PC-3 (cell line): Measurements from ENCODE around the gene HOXC13. TPM values are rescaled to one million over a fixed set of nuclear protein-coding genes. Genes with fewer than 3 reads are reported as not detected.

Experiments used
- ATAC-seq: fragments of 200-7000 bp; cut with Tn5 transposase; 2 replicates; pipeline ENCODE4 v1.9.1; 2020; ENCODE audit warnings: mild to moderate bottlenecking, moderate library complexity
- BruUV-seq: library from RNA; stranded (reverse); fragments of 400-500 nt; replicated peaks from 2 replicates; lab custom pipeline; 2021; lab: Mats Ljungman, UMichigan
- CTCF ChIA-PET: fragments of 300-600 bp; sonication (Branson Sonifier 250); formaldehyde crosslinking; loops from one replicate; lab custom pipeline; 2022; ENCODE audit warnings: antibody characterized with exemption; lab: Charles Lee
- POLR2A ChIA-PET: fragments of 300-600 bp; sonication (Branson Sonifier 250); formaldehyde crosslinking; loops from one replicate; lab custom pipeline; 2022; ENCODE audit warnings: antibody characterized with exemption; ENCODE audit not compliant: unreplicated experiment; lab: Charles Lee
- DNase-seq: peaks from one replicate; pipeline ENCODE4 v3.0.0-alpha.2; 2015
- H2AFZ ChIP-seq: fragments of 300-600 bp; sonication (generic); 2 replicates; pipeline ENCODE4 v1.6.0; 2016; ENCODE audit warnings: antibody characterized with exemption, low read length
- H3F3A ChIP-seq: fragments of 300-600 bp; sonication (generic); one replicate; pipeline ENCODE4 v1.6.0; 2017; ENCODE audit warnings: antibody characterized with exemption, low read length, control low read depth, mild to moderate bottlenecking; ENCODE audit not compliant: unreplicated experiment
- H3K27ac ChIP-seq: fragments of 300-600 bp; sonication (generic); 2 replicates; pipeline ENCODE4 v1.5.1; 2016; ENCODE audit warnings: mild to moderate bottlenecking, low read length
- H3K27me3 ChIP-seq: fragments of 300-600 bp; sonication (generic); 2 replicates; pipeline ENCODE4 v1.6.1; 2016; ENCODE audit warnings: low read length, mixed read lengths
- H3K36me3 ChIP-seq: fragments of 300-600 bp; sonication (generic); 2 replicates; pipeline ENCODE4 v1.6.1; 2016; ENCODE audit warnings: low read depth, mixed run types, low read length, mixed read lengths
- H3K4me1 ChIP-seq: fragments of 300-600 bp; sonication (generic); 2 replicates; pipeline ENCODE4 v1.5.1; 2016; ENCODE audit warnings: low read length; ENCODE audit not compliant: insufficient read depth
- H3K4me2 ChIP-seq: fragments of 300-600 bp; sonication (generic); 2 replicates; pipeline ENCODE4 v1.6.0; 2016; ENCODE audit warnings: low read length
- H3K4me3 ChIP-seq: fragments of 300-600 bp; sonication (generic); 2 replicates; pipeline ENCODE4 v1.5.1; 2016; ENCODE audit warnings: mild to moderate bottlenecking, low read length, mixed read lengths
- H3K79me2 ChIP-seq: fragments of 300-600 bp; sonication (generic); 2 replicates; pipeline ENCODE4 v1.6.1; 2017; ENCODE audit warnings: low read length, mixed read lengths
- H3K9ac ChIP-seq: fragments of 300-600 bp; sonication (generic); 2 replicates; pipeline ENCODE4 v1.6.0; 2016; ENCODE audit warnings: mild to moderate bottlenecking, low read length
- H3K9me2 ChIP-seq: fragments of 300-600 bp; sonication (generic); replicated peaks from 2 replicates; pipeline ENCODE4 v1.6.1; 2016; ENCODE audit warnings: mixed run types, low read length, mixed read lengths
- H3K9me3 ChIP-seq: fragments of 300-600 bp; sonication (generic); 2 replicates; pipeline ENCODE4 v1.6.1; 2016; ENCODE audit warnings: low read length, mixed read lengths
- H4K20me1 ChIP-seq: fragments of 300-600 bp; sonication (generic); 2 replicates; pipeline ENCODE4 v1.6.1; 2016; ENCODE audit warnings: low read length, mixed read lengths
- EZH2 ChIP-seq: fragments of 300-600 bp; sonication (generic); IDR thresholded peaks from one replicate; pipeline ENCODE4 v1.6.1; 2017; ENCODE audit warnings: antibody characterized with exemption, mild to moderate bottlenecking, low read length; ENCODE audit not compliant: unreplicated experiment
- EZH2phosphoT487 ChIP-seq: fragments of 300-600 bp; sonication (generic); IDR thresholded peaks from 2 replicates; pipeline ENCODE4 v1.6.1; 2018; ENCODE audit warnings: mild to moderate bottlenecking, antibody characterized with exemption, low read length, borderline replicate concordance
- intact Hi-C: fragments of 100-400 bp; cut with micrococcal nuclease; formaldehyde crosslinking; loops from 2 replicates; pipeline ENCODE4 v1.9.0; 2023
- total RNA-seq: library from RNA; depleted of rRNA; stranded (reverse); fragments of >200 nt; gene quantifications from 2 replicates; pipeline ENCODE4 v1.2.3, GENCODE V29; 2014
- TF ChIP-seq, protein P1 (sequence below): fragments of 300-600 bp; sonication (generic); conservative IDR thresholded peaks from 2 replicates; pipeline ENCODE4 v1.5.1; 2017; ENCODE audit warnings: antibody characterized with exemption, low read depth, mild to moderate bottlenecking, low read length

The HOXC13 gene
- total RNA-seq, 1 experiment from 2014 or later: 9.0 TPM

DNA sequence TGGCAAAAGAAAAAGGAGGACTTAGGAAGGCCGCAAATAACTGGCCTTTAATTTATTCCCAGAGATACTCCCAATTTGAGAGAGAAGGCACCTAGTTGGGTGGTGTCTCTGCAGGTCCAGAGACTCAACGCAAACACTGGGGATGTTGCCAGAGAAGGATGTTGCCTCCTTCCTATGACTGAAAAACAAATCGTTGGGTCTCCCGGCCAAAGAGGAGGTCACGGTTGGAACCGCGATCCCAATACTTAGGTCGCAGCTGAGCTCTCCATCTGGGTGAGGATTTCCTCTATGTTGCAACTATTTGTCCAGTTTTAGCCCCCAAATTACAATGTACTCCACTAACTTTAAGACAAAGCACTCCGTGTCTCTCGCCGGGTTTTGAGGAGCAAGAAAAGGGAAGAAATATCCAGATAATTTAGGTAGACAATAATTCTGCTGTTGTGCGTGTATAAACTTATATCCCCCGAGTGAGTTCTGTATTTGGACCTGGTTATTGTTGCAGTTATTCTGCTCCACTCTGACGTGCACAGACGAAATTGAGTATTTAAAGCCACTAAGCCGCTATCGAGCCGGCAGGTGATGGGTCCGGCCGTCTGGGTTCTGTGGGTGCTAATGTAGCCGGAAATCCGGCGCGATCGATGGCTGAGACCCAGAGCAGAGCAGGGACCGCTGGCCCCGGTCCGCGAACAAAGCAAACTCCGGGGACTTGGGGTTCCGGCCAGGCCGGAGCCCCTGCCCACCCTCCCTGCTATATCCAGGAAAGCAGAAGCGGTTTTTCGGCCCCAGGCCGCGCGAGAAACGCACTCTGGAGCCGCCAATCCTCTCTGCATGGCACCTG is 21.8 kb downstream of the HOXC13 start:
- Histone ChIP-seq H3K9ac (no peak overlapping the region), H3K27ac (no peak overlapping the region), H3K79me2 (no peaks in the 10 kb centered on the region), H3F3A (no peaks in the 10 kb centered on the region), H3K4me2 (no peak overlapping the region), H3K9me3 (no peaks in the 10 kb centered on the region), H3K27me3 (no peaks in the 10 kb centered on the region), H3K36me3 (no peaks in the 10 kb centered on the region), H4K20me1 (no peaks in the 10 kb centered on the region), H3K4me3 (no peak overlapping the region), H2AFZ (no peak overlapping the region), H3K4me1 (no peaks in the 10 kb centered on the region), H3K9me2 (no peaks in the 10 kb centered on the region)
- TF ChIP-seq, protein P1, sequence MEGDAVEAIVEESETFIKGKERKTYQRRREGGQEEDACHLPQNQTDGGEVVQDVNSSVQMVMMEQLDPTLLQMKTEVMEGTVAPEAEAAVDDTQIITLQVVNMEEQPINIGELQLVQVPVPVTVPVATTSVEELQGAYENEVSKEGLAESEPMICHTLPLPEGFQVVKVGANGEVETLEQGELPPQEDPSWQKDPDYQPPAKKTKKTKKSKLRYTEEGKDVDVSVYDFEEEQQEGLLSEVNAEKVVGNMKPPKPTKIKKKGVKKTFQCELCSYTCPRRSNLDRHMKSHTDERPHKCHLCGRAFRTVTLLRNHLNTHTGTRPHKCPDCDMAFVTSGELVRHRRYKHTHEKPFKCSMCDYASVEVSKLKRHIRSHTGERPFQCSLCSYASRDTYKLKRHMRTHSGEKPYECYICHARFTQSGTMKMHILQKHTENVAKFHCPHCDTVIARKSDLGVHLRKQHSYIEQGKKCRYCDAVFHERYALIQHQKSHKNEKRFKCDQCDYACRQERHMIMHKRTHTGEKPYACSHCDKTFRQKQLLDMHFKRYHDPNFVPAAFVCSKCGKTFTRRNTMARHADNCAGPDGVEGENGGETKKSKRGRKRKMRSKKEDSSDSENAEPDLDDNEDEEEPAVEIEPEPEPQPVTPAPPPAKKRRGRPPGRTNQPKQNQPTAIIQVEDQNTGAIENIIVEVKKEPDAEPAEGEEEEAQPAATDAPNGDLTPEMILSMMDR: no peak
- TF ChIP-seq EZH2phosphoT487 (no peak), EZH2 (no peak)
- POLR2A ChIA-PET: no interaction called here
- ATAC-seq (no peak), DNase-seq (no peak)
- no TSS peak for BruUV-seq
- intact Hi-C loops: no loop called here
- CTCF ChIA-PET: interaction anchor here (0.9 kb wide), 1 partner anchor 214 kb away, joined by 3 read pairs; no protein-coding TSS in a partner anchor

GRCh38 chr12:53961025-53961761 is 22.6 kb downstream of the HOXC13 start:
- Histone ChIP-seq H3K27me3 (no peaks in the 10 kb centered on the region), H3K9ac (no peak overlapping the region), H3K4me2 (no peak overlapping the region), H4K20me1 (no peaks in the 10 kb centered on the region), H2AFZ (no peak overlapping the region), H3F3A (no peaks in the 10 kb centered on the region), H3K9me3 (no peaks in the 10 kb centered on the region), H3K79me2 (no peaks in the 10 kb centered on the region), H3K4me3 (no peak overlapping the region), H3K27ac (no peak overlapping the region), H3K36me3 (no peaks in the 10 kb centered on the region), H3K4me1 (no peaks in the 10 kb centered on the region), H3K9me2 (no peaks in the 10 kb centered on the region)
- CTCF ChIA-PET: no interaction called here
- POLR2A ChIA-PET: no interaction called here
- ATAC-seq: no peak
- DNase-seq: no peak
- no TSS peak for BruUV-seq
- TF ChIP-seq EZH2phosphoT487: no peak
- TF ChIP-seq, protein P1: no peak
- no peak for TF ChIP-seq EZH2
- intact Hi-C loops: no loop called here
